A673 (cell line): ENCODE results near the gene EEF2K. TPM values are rescaled to one million over a fixed set of nuclear protein-coding genes. Genes with fewer than 3 reads are reported as not detected.

Source experiments
- BruUV-seq: library from RNA; stranded (reverse); fragments of 400-500 nt; replicated peaks from 2 replicates; lab custom pipeline; 2021; lab: Mats Ljungman, UMichigan
- CTCF ChIA-PET: fragments of 300-600 bp; sonication (Branson Sonifier 250); formaldehyde crosslinking; loops from one replicate; lab custom pipeline; 2022; ENCODE audit warnings: antibody characterized with exemption; lab: Charles Lee
- POLR2A ChIA-PET: fragments of 300-600 bp; sonication (Branson Sonifier 250); formaldehyde crosslinking; loops from one replicate; lab custom pipeline; 2022; ENCODE audit warnings: antibody characterized with exemption; ENCODE audit not compliant: low non-redundant PET; lab: Charles Lee
- DNase-seq: peaks from one replicate; pipeline ENCODE4 v3.0.0-alpha.2; 2015; ENCODE audit warnings: low spot score
- H3K27ac ChIP-seq: fragments of 200-600 bp; sonication (generic); 2 replicates; pipeline ENCODE4 v1.5.1; 2016; ENCODE audit warnings: mixed run types, low read depth, mild to moderate bottlenecking, mixed read lengths, antibody characterized with exemption, low read length; ENCODE audit not compliant: poor library complexity, severe bottlenecking
- H3K27me3 ChIP-seq: fragments of 200-600 bp; sonication (generic); replicated peaks from 2 replicates; pipeline ENCODE4 v1.6.1; 2017; ENCODE audit warnings: mixed run types, low read depth, mild to moderate bottlenecking, mixed read lengths, antibody characterized with exemption, low read length; ENCODE audit not compliant: insufficient read depth, poor library complexity
- H3K36me3 ChIP-seq: fragments of 200-600 bp; sonication (generic); 2 replicates; pipeline ENCODE4 v1.6.1; 2016; ENCODE audit warnings: mixed run types, mild to moderate bottlenecking, mixed read lengths, antibody characterized with exemption, low read length; ENCODE audit not compliant: insufficient read depth, poor library complexity, severe bottlenecking
- H3K4me1 ChIP-seq: fragments of 200-600 bp; sonication (generic); 2 replicates; pipeline ENCODE4 v1.6.1; 2017; ENCODE audit warnings: mixed run types, mild to moderate bottlenecking, mixed read lengths, antibody characterized with exemption, low read length; ENCODE audit not compliant: insufficient read depth, poor library complexity, severe bottlenecking
- H3K4me3 ChIP-seq: fragments of 200-600 bp; sonication (generic); 2 replicates; pipeline ENCODE4 v1.5.1; 2016; ENCODE audit warnings: low read depth, mixed run types, mild to moderate bottlenecking, mixed read lengths, low read length; ENCODE audit not compliant: poor library complexity, severe bottlenecking
- H3K9me3 ChIP-seq: fragments of 200-600 bp; sonication (generic); 2 replicates; pipeline ENCODE4 v1.6.1; 2016; ENCODE audit warnings: mixed run types, low read depth, mild to moderate bottlenecking, mixed read lengths, antibody characterized with exemption, low read length; ENCODE audit not compliant: poor library complexity, severe bottlenecking
- CTCF ChIP-seq: fragments of 300-800, 200-600 bp; sonication (generic); conservative IDR thresholded peaks from 2 replicates; pipeline ENCODE4 v1.5.1; 2017; ENCODE audit warnings: low read depth, mild to moderate bottlenecking, antibody characterized with exemption, low read length, moderate library complexity, mixed read lengths
- EZH2 ChIP-seq: fragments of 200-600 bp; sonication (generic); IDR thresholded peaks from 2 replicates; pipeline ENCODE4 v1.6.1; 2017; ENCODE audit warnings: borderline replicate concordance, low read depth, mild to moderate bottlenecking, mixed read lengths, antibody characterized with exemption, low read length; ENCODE audit not compliant: poor library complexity, severe bottlenecking
- intact Hi-C: fragments of 100-400 bp; cut with micrococcal nuclease; formaldehyde crosslinking; loops from one replicate; pipeline ENCODE4 v1.10.0; 2022; ENCODE audit not compliant: unreplicated experiment
- total RNA-seq: library from RNA; stranded (reverse); gene quantifications from 2 replicates; pipeline ENCODE4 v1.2.3, GENCODE V29; 2021

Gene EEF2K
- total RNA-seq, 1 experiment from 2014 or later: 14.3 TPM

GRCh38 chr16:22240023-22240710 is 34.1 kb downstream of the EEF2K start:
- no peak for DNase-seq
- CTCF ChIA-PET: no interaction called here
- TF ChIP-seq EZH2 (no peak), CTCF (no peak)
- H3K27me3 ChIP-seq: no peaks in the 10 kb centered on the region
- POLR2A ChIA-PET: no interaction called here
- H3K4me3 ChIP-seq: no peak overlapping the region
- no peaks in the 10 kb centered on the region for H3K36me3 ChIP-seq
- no TSS peak for BruUV-seq
- intact Hi-C loops: no loop called here
- no peaks in the 10 kb centered on the region for H3K4me1 ChIP-seq
- no peak overlapping the region for H3K27ac ChIP-seq
- H3K9me3 ChIP-seq: no peaks in the 10 kb centered on the region

GRCh38 chr16:22250522-22250921 is 44.4 kb downstream of the EEF2K start:
- no peak for DNase-seq
- TF ChIP-seq EZH2 (no peak), CTCF (no peak)
- ChIA-PET POLR2A (no interaction called here), CTCF (no interaction called here)
- H3K27ac ChIP-seq: no peak overlapping the region
- no peaks in the 10 kb centered on the region for H3K4me1 ChIP-seq
- intact Hi-C loops: no loop called here
- peaks cover 4% of the 10 kb centered on the region for H3K9me3 ChIP-seq
- no peaks in the 10 kb centered on the region for H3K36me3 ChIP-seq
- H3K27me3 ChIP-seq: no peaks in the 10 kb centered on the region
- no peak overlapping the region for H3K4me3 ChIP-seq
- no TSS peak for BruUV-seq

- BruUV-seq: no TSS peak
These were observed 46.2 kb downstream of the EEF2K start for GRCh38 chr16:22252317-22252716.

More at GRCh38 chr16:22252317-22252716, 46.2 kb downstream of the EEF2K start:
- Histone ChIP-seq H3K27me3 (no peaks in the 10 kb centered on the region), H3K9me3 (peaks cover 4% of the 10 kb centered on the region), H3K27ac (no peak overlapping the region), H3K4me1 (no peaks in the 10 kb centered on the region), H3K4me3 (no peak overlapping the region), H3K36me3 (no peaks in the 10 kb centered on the region)
- TF ChIP-seq CTCF (no peak), EZH2 (no peak)
- ChIA-PET POLR2A (no interaction called here), CTCF (no interaction called here)
- DNase-seq: no peak
- intact Hi-C loops: no loop called here
